GM18508 (cell line): Measurements from ENCODE around the gene UBE2M.

Experiments used
- ATAC-seq: cut with Tn5 transposase; IDR thresholded peaks from one replicate; pipeline ENCODE4 v1.9.1; 2021; ENCODE audit warnings: moderate number of reproducible peaks; ENCODE audit not compliant: insufficient read depth, unreplicated experiment

UBE2M gene

GRCh38 chr19:58556622-58557220 is 1.7 kb downstream of the UBE2M start:
- ATAC-seq, result no peak

GRCh38 chr19:58555920-58556621 is 2.3 kb downstream of the UBE2M start:
- ATAC-seq, result no peak

- ATAC-seq, result no peak
Measured at GRCh38 chr19:58555369-58555885, 3.0 kb downstream of the UBE2M start.

- no peak for ATAC-seq
Measured at GRCh38 chr19:58554494-58555368, 3.7 kb downstream of the UBE2M start, which contains the start of gene CHMP2A. TSS of gene CHMP2A (minus strand) at chr19:58555105. CDS start at chr19:58554212, 893 bp downstream.

- ATAC-seq, result no peak
Measured at GRCh38 chr19:58553799-58554493, 4.5 kb downstream of the UBE2M start.

- ATAC-seq, result no peak
Measured at GRCh38 chr19:58552655-58553054, 5.8 kb downstream of the UBE2M start.

- ATAC-seq, result no peak
Measured at GRCh38 chr19:58551577-58552471, 6.6 kb downstream of the UBE2M start.

- ATAC-seq, result no peak
Measured at GRCh38 chr19:58551123-58551497, 7.3 kb downstream of the UBE2M start.

- ATAC-seq, result no peak
Measured at GRCh38 chr19:58550362-58551122, 7.9 kb downstream of the UBE2M start.

- no peak for ATAC-seq
Measured at GRCh38 chr19:58549664-58550361, 8.6 kb downstream of the UBE2M start.

GRCh38 chr19:58548859-58549663 is 9.3 kb downstream of the UBE2M start:
- ATAC-seq, result no peak

GRCh38 chr19:58547323-58548312 is 10.8 kb downstream of the UBE2M start:
- ATAC-seq, result no peak

GRCh38 chr19:58546019-58546530 is 12.3 kb downstream of the UBE2M start:
- ATAC-seq, result no peak

- ATAC-seq, result no peak
Measured at GRCh38 chr19:58545286-58546018, 13.0 kb downstream of the UBE2M start.

- ATAC-seq, result peak; percentile 19
Measured at GRCh38 chr19:58544591-58545285, 13.7 kb downstream of the UBE2M start.
